Neuronal stem cell (in vitro differentiated cells): Measurements from ENCODE around the gene IFI30.

ENCODE experiments used
- DNase-seq: peaks from one replicate; pipeline ENCODE4 v3.0.0-alpha.2; 2013; ENCODE audit warnings: low spot score
- H2AFZ ChIP-seq: one replicate; pipeline ENCODE4 v1.6.1; 2013; ENCODE audit warnings: mild to moderate bottlenecking, low read length, inconsistent platforms
- H2AK5ac ChIP-seq: 2 replicates; pipeline ENCODE4 v1.6.1; 2013; ENCODE audit warnings: low read depth, mild to moderate bottlenecking, inconsistent platforms, low read length, moderate library complexity, mixed read lengths
- H2BK120ac ChIP-seq: 2 replicates; pipeline ENCODE4 v1.6.1; 2013; ENCODE audit warnings: low read depth, mild to moderate bottlenecking, inconsistent platforms, low read length, moderate library complexity, mixed read lengths
- H2BK12ac ChIP-seq: one replicate; pipeline ENCODE4 v1.6.1; 2013; ENCODE audit warnings: low read length, inconsistent platforms
- H2BK15ac ChIP-seq: 2 replicates; pipeline ENCODE4 v1.6.1; 2013; ENCODE audit warnings: mild to moderate bottlenecking, low read length, inconsistent platforms, mixed read lengths
- H2BK5ac ChIP-seq: one replicate; pipeline ENCODE4 v1.6.1; 2013; ENCODE audit warnings: inconsistent platforms, mild to moderate bottlenecking, low read length, moderate library complexity
- H3K14ac ChIP-seq: one replicate; pipeline ENCODE4 v1.6.1; 2013; ENCODE audit warnings: low read length, inconsistent platforms
- H3K18ac ChIP-seq: 2 replicates; pipeline ENCODE4 v1.6.1; 2013; ENCODE audit warnings: low read length, inconsistent platforms
- H3K23ac ChIP-seq: 2 replicates; pipeline ENCODE4 v1.6.1; 2013; ENCODE audit warnings: low read depth, mild to moderate bottlenecking, mixed read lengths, low read length, inconsistent platforms; ENCODE audit not compliant: poor library complexity
- H3K27ac ChIP-seq: replicated peaks from 3 replicates; pipeline ENCODE4 v1.5.1; 2013; ENCODE audit warnings: low read length, inconsistent platforms
- H3K27me3 ChIP-seq, 3 experiments: 2 replicates each; pipeline ENCODE4 v1.6.1; 2013; ENCODE audit warnings: low read length in 3 of 3, mild to moderate bottlenecking in 2 of 3, inconsistent platforms in 1 of 3, low read depth in 1 of 3, mixed read lengths in 1 of 3, moderate library complexity in 1 of 3; ENCODE audit not compliant: control insufficient read depth in 3 of 3, insufficient read depth in 3 of 3
- H3K36me3 ChIP-seq, 2 donors: replicated peaks in 1 of 2; 2 replicates each; pipeline ENCODE4 v1.6.1; 2013; ENCODE audit warnings: low read length in 2 of 2; ENCODE audit not compliant: control insufficient read depth in 2 of 2, insufficient read depth in 2 of 2
- H3K4ac ChIP-seq: 2 replicates; pipeline ENCODE4 v1.6.1; 2013; ENCODE audit warnings: inconsistent platforms, mild to moderate bottlenecking, low read length, moderate library complexity
- H3K4me1 ChIP-seq, 2 donors: 1 replicate in 1 of 2; 2 replicates in 1 of 2; pipeline ENCODE4 v1.6.1; 2013; ENCODE audit warnings: low read length in 2 of 2, low read depth in 1 of 2; ENCODE audit not compliant: control insufficient read depth in 2 of 2, insufficient read depth in 1 of 2
- H3K4me2 ChIP-seq: one replicate; pipeline ENCODE4 v1.6.1; 2013; ENCODE audit warnings: mild to moderate bottlenecking, low read length, inconsistent platforms; ENCODE audit not compliant: insufficient read depth, poor library complexity, severe bottlenecking
- H3K4me3 ChIP-seq, 2 donors: 2 replicates each; pipeline ENCODE4 v1.5.1; 2013; ENCODE audit warnings: low read length in 2 of 2, mild to moderate bottlenecking in 2 of 2, inconsistent platforms in 1 of 2, moderate library complexity in 1 of 2
- H3K79me1 ChIP-seq: one replicate; pipeline ENCODE4 v1.6.1; 2013; ENCODE audit warnings: low read depth, mild to moderate bottlenecking, inconsistent platforms, low read length, moderate library complexity
- H3K9ac ChIP-seq: one replicate; pipeline ENCODE4 v1.6.1; 2013; ENCODE audit warnings: mild to moderate bottlenecking, low read depth, low read length, inconsistent platforms; ENCODE audit not compliant: poor library complexity
- H3K9me3 ChIP-seq, 2 donors: replicated peaks in 1 of 2; 2 replicates each; pipeline versions ENCODE3 to v1.6.1; 2013; ENCODE audit warnings: low read length in 2 of 2, mild to moderate bottlenecking in 2 of 2, inconsistent platforms in 1 of 2, low read depth in 1 of 2, mixed read lengths in 1 of 2, moderate library complexity in 1 of 2; ENCODE audit not compliant: control insufficient read depth in 2 of 2, insufficient read depth in 1 of 2
- H4K8ac ChIP-seq: one replicate; pipeline ENCODE4 v1.6.1; 2013; ENCODE audit warnings: low read depth, mild to moderate bottlenecking, inconsistent platforms, low read length, moderate library complexity
- H4K91ac ChIP-seq: one replicate; pipeline ENCODE4 v1.6.1; 2013; ENCODE audit warnings: low read length, low read depth, mild to moderate bottlenecking, inconsistent platforms; ENCODE audit not compliant: poor library complexity
- WGBS, 2 donors: extraction: QIAGEN DNeasy Blood & Tissue Kit; methylation state at CpG; one replicate each; pipeline ENCODE4 v1.1.7; 2013; ENCODE audit warnings: missing lambda C conversion rate in 2 of 2, mixed read lengths in 1 of 2; ENCODE audit not compliant: insufficient read length in 2 of 2, insufficient replicate concordance in 1 of 2; ENCODE audit errors: extremely low coverage in 2 of 2; 5-methylcytosine and 5-hydroxymethylcytosine counted together

The IFI30 gene

DNA sequence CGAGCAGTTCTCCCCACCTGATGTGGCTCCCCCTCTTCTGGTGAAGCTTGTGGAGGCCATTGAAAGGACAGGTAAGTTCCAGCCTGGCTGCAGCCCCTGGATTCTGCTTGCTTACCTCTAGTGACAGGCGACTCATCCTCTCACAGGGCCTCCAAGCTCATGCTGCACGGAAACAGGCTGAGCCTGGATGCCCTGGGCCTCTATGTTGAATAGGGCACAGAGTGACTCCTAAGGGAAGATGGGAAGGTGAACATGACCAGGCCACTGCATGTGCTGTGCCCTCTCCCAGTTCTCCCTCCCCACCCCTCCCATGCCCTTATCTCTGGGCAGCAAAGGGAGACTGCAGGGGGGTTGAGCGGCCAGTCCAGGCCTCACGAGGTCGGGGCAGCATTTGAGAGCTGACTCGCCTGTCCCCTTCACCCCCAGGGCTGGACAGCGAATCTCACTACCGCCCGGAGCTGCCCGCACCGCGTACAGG lies 13.1 kb upstream of the IFI30 start:
- Histone ChIP-seq H2BK120ac (peak overlapping the region; percentile 84), H2AFZ (peak overlapping the region; percentile 79), H2BK5ac (no peak overlapping the region), H3K4me1 (peaks cover 8 to 20% of the 10 kb centered on the region in 2 donors), H3K36me3 (peaks cover 38 to 54% of the 10 kb centered on the region in 2 donors), H3K27me3 (no peaks in the 10 kb centered on the region), H2AK5ac (peak overlapping the region; percentile 95), H3K23ac (peak overlapping the region; percentile 86), H3K9me3 (no peaks in the 10 kb centered on the region), H3K4me2 (no peak overlapping the region), H3K14ac (peak overlapping the region; percentile 28), H2BK15ac (peak overlapping the region; percentile 31), H4K91ac (no peak overlapping the region), H2BK12ac (peak overlapping the region; percentile 2), H3K9ac (peak overlapping the region; percentile 87), H3K27ac (no peak overlapping the region), H4K8ac (peak overlapping the region; percentile 77), H3K18ac (peak overlapping the region; percentile 90), H3K79me1 (peaks cover 7% of the 10 kb centered on the region), H3K4me3 (peak overlapping the region; percentile 24 to 31), H3K4ac (peak overlapping the region; percentile 28)
- DNase-seq = no peak
- WGBS, 2 donors = no CpG with 5 or more reads among the region's 13 CpGs

DNA sequence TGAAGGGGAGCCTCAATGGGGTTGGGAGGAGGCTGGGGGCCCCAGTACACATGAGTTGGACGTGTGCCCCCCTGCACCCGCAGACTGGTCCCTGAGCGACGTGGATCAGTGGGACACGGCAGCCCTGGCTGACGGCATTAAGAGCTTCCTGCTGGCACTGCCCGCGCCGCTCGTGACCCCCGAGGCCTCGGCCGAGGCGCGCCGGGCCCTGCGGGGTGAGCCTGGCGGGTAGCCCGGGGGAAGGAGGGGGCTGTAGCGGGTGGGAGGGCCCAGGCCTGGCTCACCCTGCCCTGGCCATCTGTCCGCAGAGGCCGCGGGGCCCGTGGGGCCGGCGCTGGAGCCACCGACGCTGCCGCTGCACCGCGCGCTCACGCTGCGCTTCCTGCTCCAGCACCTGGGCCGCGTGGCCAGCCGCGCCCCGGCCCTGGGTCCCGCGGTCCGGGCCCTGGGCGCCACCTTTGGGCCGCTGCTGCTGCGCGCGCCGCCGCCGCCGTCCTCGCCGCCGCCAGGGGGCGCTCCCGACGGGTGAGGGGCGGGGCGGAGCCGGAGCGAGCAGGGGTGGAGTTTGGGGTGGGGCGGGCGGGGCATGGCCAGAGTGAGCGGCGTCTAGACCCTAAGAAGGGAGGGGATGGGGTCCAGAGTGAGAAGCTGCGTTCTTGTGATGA lies 12.5 kb upstream of the IFI30 start:
- H3K9ac ChIP-seq = peak overlapping the region; percentile 87
- H3K4me2 ChIP-seq = peak overlapping the region; percentile 32
- no peak overlapping the region for H2BK5ac ChIP-seq
- peak overlapping the region; percentile 31 for H2BK15ac ChIP-seq
- peaks cover 8 to 20% of the 10 kb centered on the region in 2 donors for H3K4me1 ChIP-seq
- no peak overlapping the region for H4K91ac ChIP-seq
- H2AK5ac ChIP-seq = peak overlapping the region; percentile 95
- H3K27ac ChIP-seq = no peak overlapping the region
- H2BK12ac ChIP-seq = peak overlapping the region; percentile 2
- peak overlapping the region; percentile 90 for H3K18ac ChIP-seq
- no peaks in the 10 kb centered on the region for H3K9me3 ChIP-seq
- peak overlapping the region; percentile 84 for H2BK120ac ChIP-seq
- DNase-seq = peak; percentile 66
- WGBS, 2 donors = no CpG with 5 or more reads among the region's 66 CpGs
- H3K4me3 ChIP-seq = peak overlapping the region; percentile 24 to 31
- H3K36me3 ChIP-seq = peaks cover 40 to 58% of the 10 kb centered on the region in 2 donors
- H3K4ac ChIP-seq = peak overlapping the region; percentile 28
- H3K23ac ChIP-seq = peak overlapping the region; percentile 86
- peak overlapping the region; percentile 28 for H3K14ac ChIP-seq
- H2AFZ ChIP-seq = peak overlapping the region; percentile 79
- H3K79me1 ChIP-seq = peaks cover 7% of the 10 kb centered on the region
- peak overlapping the region; percentile 77 for H4K8ac ChIP-seq
- H3K27me3 ChIP-seq = no peaks in the 10 kb centered on the region

DNA sequence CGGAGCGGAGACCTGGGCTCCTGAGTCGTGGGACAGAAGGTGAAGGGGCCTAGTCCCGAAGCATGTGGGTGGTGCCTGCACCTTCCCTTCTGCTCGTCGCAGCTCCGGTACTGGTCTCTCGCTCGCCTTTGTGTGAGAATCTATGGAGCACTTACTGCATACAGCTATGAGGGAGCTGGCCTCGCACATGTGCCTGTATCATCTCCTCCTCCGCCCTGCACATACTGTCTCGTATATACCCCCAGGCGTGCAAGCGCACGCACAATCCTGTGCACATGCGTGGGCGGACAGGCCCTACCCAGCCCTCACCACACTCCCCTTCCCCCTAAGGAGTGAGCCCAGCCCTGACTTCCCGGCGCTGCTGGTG lies 12.0 kb upstream of the IFI30 start:
- Histone ChIP-seq H4K8ac (no peak overlapping the region), H3K4me2 (peak overlapping the region; percentile 21), H3K18ac (peak overlapping the region; percentile 78), H3K9ac (peak overlapping the region; percentile 26), H2BK12ac (no peak overlapping the region), H3K79me1 (peaks cover 3% of the 10 kb centered on the region), H3K4ac (no peak overlapping the region), H3K4me3 (peak overlapping the region in 1 of 2 donors; percentile 12), H2BK120ac (no peak overlapping the region), H3K36me3 (peaks cover 37 to 58% of the 10 kb centered on the region in 2 donors), H3K23ac (peak overlapping the region; percentile 8), H4K91ac (no peak overlapping the region), H2BK5ac (no peak overlapping the region), H3K4me1 (peaks cover 8 to 20% of the 10 kb centered on the region in 2 donors), H3K27me3 (no peaks in the 10 kb centered on the region), H3K9me3 (no peaks in the 10 kb centered on the region), H3K14ac (no peak overlapping the region), H3K27ac (no peak overlapping the region), H2BK15ac (no peak overlapping the region), H2AK5ac (no peak overlapping the region), H2AFZ (no peak overlapping the region)
- WGBS, 2 donors = no CpG with 5 or more reads among the region's 19 CpGs
- DNase-seq = no peak

DNA sequence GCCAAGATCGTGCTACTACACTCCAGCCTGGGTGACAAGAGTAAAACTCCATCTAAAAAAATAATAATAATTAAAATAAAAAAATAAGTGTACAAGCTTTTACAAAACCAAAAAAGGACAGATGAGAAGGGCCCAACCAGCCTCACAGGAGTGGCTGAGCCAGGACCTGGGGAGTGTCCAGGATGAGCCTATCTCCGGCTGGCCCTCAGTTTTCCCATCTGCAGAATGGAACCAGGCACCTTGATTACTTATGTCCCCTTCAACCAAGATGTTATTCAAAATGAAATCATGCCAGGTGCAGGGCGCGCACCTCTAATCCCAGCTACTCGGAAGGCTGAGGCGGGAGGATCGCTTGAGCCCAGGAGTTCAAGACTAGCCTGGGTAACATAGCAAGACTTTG lies 9.5 kb upstream of the IFI30 start:
- H3K9ac ChIP-seq = no peak overlapping the region
- no peak overlapping the region for H2BK120ac ChIP-seq
- H3K27ac ChIP-seq = no peak overlapping the region
- no peaks in the 10 kb centered on the region for H3K9me3 ChIP-seq
- H3K36me3 ChIP-seq = peaks cover 48 to 73% of the 10 kb centered on the region in 2 donors
- H3K4me3 ChIP-seq = no peak overlapping the region
- H3K14ac ChIP-seq = no peak overlapping the region
- no peak for DNase-seq
- no CpG with 5 or more reads among the region's 7 CpGs for WGBS, 2 donors
- H2BK15ac ChIP-seq = no peak overlapping the region
- no peak overlapping the region for H2BK12ac ChIP-seq
- H2AFZ ChIP-seq = no peak overlapping the region
- no peak overlapping the region for H4K91ac ChIP-seq
- no peak overlapping the region for H3K18ac ChIP-seq
- no peak overlapping the region for H3K23ac ChIP-seq
- H3K4me2 ChIP-seq = no peak overlapping the region
- no peaks in the 10 kb centered on the region for H3K27me3 ChIP-seq
- H3K4me1 ChIP-seq = peaks cover 4 to 8% of the 10 kb centered on the region in 2 donors
- no peak overlapping the region for H4K8ac ChIP-seq
- H2BK5ac ChIP-seq = no peak overlapping the region
- no peak overlapping the region for H3K4ac ChIP-seq
- H3K79me1 ChIP-seq = peaks cover 6% of the 10 kb centered on the region
- no peak overlapping the region for H2AK5ac ChIP-seq
